ENCODE results near the gene SEMA3E. TPM values are rescaled to one million over a fixed set of nuclear protein-coding genes. Genes with fewer than 3 reads are reported as not detected.

SEMA3E gene
- total RNA-seq, 1 experiment from 2014 or later, result 2.5 TPM

DNA sequence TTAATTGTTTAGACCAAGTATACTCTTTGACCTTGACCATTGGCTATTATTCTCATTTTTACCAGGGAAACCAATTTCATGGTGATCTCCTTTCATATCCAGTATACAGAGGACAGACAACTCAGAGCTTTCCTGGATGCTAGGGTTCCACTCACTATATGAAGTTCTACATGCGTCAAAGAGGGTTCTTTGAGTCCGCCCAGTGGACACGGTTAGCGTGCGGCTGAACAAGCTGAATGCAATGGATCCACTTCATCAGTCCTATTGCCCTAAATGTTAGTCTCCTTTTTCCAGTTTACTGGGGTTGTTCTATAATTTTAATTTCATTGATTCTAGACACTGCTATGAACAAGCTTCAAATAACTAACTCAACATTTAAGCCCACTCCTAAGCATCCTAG lies 323.9 kb downstream of the SEMA3E start:
- H3K4me1 Mint-ChIP-seq, result no peaks in the 10 kb centered on the region

GRCh38 chr7:83324596-83324995 lies 324.3 kb downstream of the SEMA3E start:
- CTCF ChIA-PET, result interaction anchor here (0.7 to 1.1 kb wide), 2 partner anchors 17 to 514 kb away, joined by 3 to 6 read pairs; no protein-coding TSS in a partner anchor
- DNase-seq (ENCODE audit: low spot score) (no peak), ATAC-seq (no peak)
- POLR2A ChIA-PET, result no interaction called here
- no peaks in the 10 kb centered on the region for H3K9me3 Mint-ChIP-seq
- no peaks in the 10 kb centered on the region for H3K27me3 Mint-ChIP-seq (ENCODE audit: low read depth)
- H3K4me1 Mint-ChIP-seq, result no peaks in the 10 kb centered on the region
- H3K27ac Mint-ChIP-seq, result no peak overlapping the region
- H3K4me3 Mint-ChIP-seq, result no peak overlapping the region
- H3K36me3 Mint-ChIP-seq, result no peaks in the 10 kb centered on the region
- no peak for TF ChIP-seq ZNF396 (CRISPR knock-in tag; IDR thresholded peaks at IDR 0.05; ENCODE audit: borderline replicate concordance)
- TF ChIP-seq, protein P1, sequence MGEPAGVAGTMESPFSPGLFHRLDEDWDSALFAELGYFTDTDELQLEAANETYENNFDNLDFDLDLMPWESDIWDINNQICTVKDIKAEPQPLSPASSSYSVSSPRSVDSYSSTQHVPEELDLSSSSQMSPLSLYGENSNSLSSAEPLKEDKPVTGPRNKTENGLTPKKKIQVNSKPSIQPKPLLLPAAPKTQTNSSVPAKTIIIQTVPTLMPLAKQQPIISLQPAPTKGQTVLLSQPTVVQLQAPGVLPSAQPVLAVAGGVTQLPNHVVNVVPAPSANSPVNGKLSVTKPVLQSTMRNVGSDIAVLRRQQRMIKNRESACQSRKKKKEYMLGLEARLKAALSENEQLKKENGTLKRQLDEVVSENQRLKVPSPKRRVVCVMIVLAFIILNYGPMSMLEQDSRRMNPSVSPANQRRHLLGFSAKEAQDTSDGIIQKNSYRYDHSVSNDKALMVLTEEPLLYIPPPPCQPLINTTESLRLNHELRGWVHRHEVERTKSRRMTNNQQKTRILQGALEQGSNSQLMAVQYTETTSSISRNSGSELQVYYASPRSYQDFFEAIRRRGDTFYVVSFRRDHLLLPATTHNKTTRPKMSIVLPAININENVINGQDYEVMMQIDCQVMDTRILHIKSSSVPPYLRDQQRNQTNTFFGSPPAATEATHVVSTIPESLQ (CRISPR knock-in tag; IDR thresholded peaks at IDR 0.05), result no peak
- no peak for TF ChIP-seq ZNF121 (CRISPR knock-in tag; IDR thresholded peaks at IDR 0.05)
- TF ChIP-seq OVOL2 (CRISPR knock-in tag; IDR thresholded peaks at IDR 0.05; ENCODE audit: borderline replicate concordance), result no peak
- TF ChIP-seq, protein P2, sequence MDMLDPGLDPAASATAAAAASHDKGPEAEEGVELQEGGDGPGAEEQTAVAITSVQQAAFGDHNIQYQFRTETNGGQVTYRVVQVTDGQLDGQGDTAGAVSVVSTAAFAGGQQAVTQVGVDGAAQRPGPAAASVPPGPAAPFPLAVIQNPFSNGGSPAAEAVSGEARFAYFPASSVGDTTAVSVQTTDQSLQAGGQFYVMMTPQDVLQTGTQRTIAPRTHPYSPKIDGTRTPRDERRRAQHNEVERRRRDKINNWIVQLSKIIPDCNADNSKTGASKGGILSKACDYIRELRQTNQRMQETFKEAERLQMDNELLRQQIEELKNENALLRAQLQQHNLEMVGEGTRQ (CRISPR knock-in tag; IDR thresholded peaks at IDR 0.05), result no peak
- no peak for TF ChIP-seq E2F1 (CRISPR knock-in tag; IDR thresholded peaks at IDR 0.05)
- TF ChIP-seq ZNF138 (CRISPR knock-in tag; conservative IDR thresholded peaks at IDR 0.05), result no peak
- TF ChIP-seq ATF2 (CRISPR knock-in tag; IDR thresholded peaks at IDR 0.05; ENCODE audit: borderline replicate concordance, low read depth), result no peak
- no peak for TF ChIP-seq FOXK1 (CRISPR knock-in tag; IDR thresholded peaks at IDR 0.05)

More for the DNA sequence above, 323.9 kb downstream of the SEMA3E start:
- H3K27ac Mint-ChIP-seq, result no peak overlapping the region
- H3K9me3 Mint-ChIP-seq, result no peaks in the 10 kb centered on the region
- ChIA-PET CTCF (interaction anchor here (0.6 to 1.1 kb wide), 3 partner anchors 10 to 514 kb away, joined by 3 to 6 read pairs (median 3); no protein-coding TSS in a partner anchor), POLR2A (no interaction called here)
- H3K27me3 Mint-ChIP-seq (ENCODE audit: low read depth), result no peaks in the 10 kb centered on the region
- peak; percentile 59; the same call in 1 of the 2 replicates for ATAC-seq
- TF ChIP-seq, protein P3, sequence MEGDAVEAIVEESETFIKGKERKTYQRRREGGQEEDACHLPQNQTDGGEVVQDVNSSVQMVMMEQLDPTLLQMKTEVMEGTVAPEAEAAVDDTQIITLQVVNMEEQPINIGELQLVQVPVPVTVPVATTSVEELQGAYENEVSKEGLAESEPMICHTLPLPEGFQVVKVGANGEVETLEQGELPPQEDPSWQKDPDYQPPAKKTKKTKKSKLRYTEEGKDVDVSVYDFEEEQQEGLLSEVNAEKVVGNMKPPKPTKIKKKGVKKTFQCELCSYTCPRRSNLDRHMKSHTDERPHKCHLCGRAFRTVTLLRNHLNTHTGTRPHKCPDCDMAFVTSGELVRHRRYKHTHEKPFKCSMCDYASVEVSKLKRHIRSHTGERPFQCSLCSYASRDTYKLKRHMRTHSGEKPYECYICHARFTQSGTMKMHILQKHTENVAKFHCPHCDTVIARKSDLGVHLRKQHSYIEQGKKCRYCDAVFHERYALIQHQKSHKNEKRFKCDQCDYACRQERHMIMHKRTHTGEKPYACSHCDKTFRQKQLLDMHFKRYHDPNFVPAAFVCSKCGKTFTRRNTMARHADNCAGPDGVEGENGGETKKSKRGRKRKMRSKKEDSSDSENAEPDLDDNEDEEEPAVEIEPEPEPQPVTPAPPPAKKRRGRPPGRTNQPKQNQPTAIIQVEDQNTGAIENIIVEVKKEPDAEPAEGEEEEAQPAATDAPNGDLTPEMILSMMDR (IDR thresholded peaks at IDR 0.05), result 0 out of 2 replicates have a peak, but pooled peaks have one; percentile 14
- TF ChIP-seq GRHL2 (CRISPR knock-in tag; IDR thresholded peaks at IDR 0.05; ENCODE audit: insufficient replicate concordance, severe bottlenecking), result no peak
- H3K4me3 Mint-ChIP-seq, result no peak overlapping the region
- no peak for DNase-seq (ENCODE audit: low spot score)
- H3K36me3 Mint-ChIP-seq, result no peaks in the 10 kb centered on the region

DNA sequence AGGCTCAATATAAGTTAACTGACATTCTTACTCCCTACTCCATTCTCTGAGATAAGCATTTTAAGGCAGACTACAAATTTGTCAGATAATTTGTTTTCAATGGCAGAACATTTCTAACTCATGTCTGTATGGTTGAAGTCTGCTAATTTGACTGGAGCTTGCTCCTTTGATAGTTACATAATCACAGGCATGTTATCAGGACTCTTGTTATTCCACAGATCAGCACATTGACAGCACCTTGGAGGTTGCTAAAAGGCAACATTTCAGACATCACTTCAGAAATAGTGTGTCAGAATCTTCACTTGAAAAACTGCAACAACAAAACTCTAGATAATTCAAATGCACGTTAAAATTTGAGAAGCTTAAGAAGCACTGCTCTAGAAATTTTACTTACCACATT lies 327.9 kb downstream of the SEMA3E start:
- ATAC-seq, result no peak
- no peak for DNase-seq (ENCODE audit: low spot score)
- no peaks in the 10 kb centered on the region for H3K27me3 Mint-ChIP-seq (ENCODE audit: low read depth)
- no peak overlapping the region for H3K27ac Mint-ChIP-seq
- H3K4me1 Mint-ChIP-seq, result peaks cover 6% of the 10 kb centered on the region
- no peaks in the 10 kb centered on the region for H3K36me3 Mint-ChIP-seq
- POLR2A ChIA-PET, result no interaction called here
- H3K9me3 Mint-ChIP-seq, result no peaks in the 10 kb centered on the region
- no peak overlapping the region for H3K4me3 Mint-ChIP-seq
- CTCF ChIA-PET, result no interaction called here
- TF ChIP-seq SMAD4 (CRISPR knock-in tag; IDR thresholded peaks at IDR 0.05) (no peak), CREM (CRISPR knock-in tag; IDR thresholded peaks at IDR 0.05) (no peak), MXD4 (CRISPR knock-in tag; IDR thresholded peaks at IDR 0.05; ENCODE audit: borderline replicate concordance) (no peak), FOXJ3 (CRISPR knock-in tag; IDR thresholded peaks at IDR 0.05; ENCODE audit: borderline replicate concordance) (no peak), E2F1 (CRISPR knock-in tag; IDR thresholded peaks at IDR 0.05) (no peak), AR (CRISPR knock-in tag; IDR thresholded peaks at IDR 0.05) (no peak), RORB (CRISPR knock-in tag; IDR thresholded peaks at IDR 0.05) (no peak), NR2C2 (CRISPR knock-in tag; IDR thresholded peaks at IDR 0.05) (no peak), SP1 (CRISPR knock-in tag; conservative IDR thresholded peaks at IDR 0.05) (no peak), FOXP1 (CRISPR knock-in tag; IDR thresholded peaks at IDR 0.05; ENCODE audit: borderline replicate concordance) (no peak)
- TF ChIP-seq, protein P2 (CRISPR knock-in tag; IDR thresholded peaks at IDR 0.05), result no peak
